GM06990 (cell line): ENCODE measurements around the gene NR3C2.

Source experiments
- DNase-seq: peaks from one replicate; pipeline ENCODE4 v3.0.0-alpha.2; 2011; ENCODE audit not compliant: insufficient read length; ENCODE audit errors: extremely low read depth
- H3K27me3 ChIP-seq: replicated peaks from 2 replicates; pipeline ENCODE4 v1.6.0; 2011; ENCODE audit warnings: low read length; ENCODE audit not compliant: control insufficient read depth, insufficient read depth
- H3K36me3 ChIP-seq: 2 replicates; pipeline ENCODE4 v1.5.1; 2011; ENCODE audit warnings: low read length; ENCODE audit not compliant: control insufficient read depth, insufficient read depth
- H3K4me3 ChIP-seq: replicated peaks from 2 replicates; pipeline ENCODE4 v1.5.1; 2011; ENCODE audit warnings: low read depth, mild to moderate bottlenecking, control low read depth, low read length
- TF ChIP-seq, protein P1 (sequence below): IDR thresholded peaks from 2 replicates; pipeline ENCODE4 v1.5.1; 2011; ENCODE audit warnings: low read length, control low read depth, mild to moderate bottlenecking, inconsistent platforms; ENCODE audit not compliant: insufficient read depth, poor library complexity, severe bottlenecking

NR3C2 gene

GRCh38 chr4:148353571-148353970 is 88.6 kb downstream of the NR3C2 start:
- Histone ChIP-seq H3K4me3 (no peak overlapping the region), H3K36me3 (no peaks in the 10 kb centered on the region), H3K27me3 (no peaks in the 10 kb centered on the region)
- DNase-seq: no peak
- TF ChIP-seq, protein P1, sequence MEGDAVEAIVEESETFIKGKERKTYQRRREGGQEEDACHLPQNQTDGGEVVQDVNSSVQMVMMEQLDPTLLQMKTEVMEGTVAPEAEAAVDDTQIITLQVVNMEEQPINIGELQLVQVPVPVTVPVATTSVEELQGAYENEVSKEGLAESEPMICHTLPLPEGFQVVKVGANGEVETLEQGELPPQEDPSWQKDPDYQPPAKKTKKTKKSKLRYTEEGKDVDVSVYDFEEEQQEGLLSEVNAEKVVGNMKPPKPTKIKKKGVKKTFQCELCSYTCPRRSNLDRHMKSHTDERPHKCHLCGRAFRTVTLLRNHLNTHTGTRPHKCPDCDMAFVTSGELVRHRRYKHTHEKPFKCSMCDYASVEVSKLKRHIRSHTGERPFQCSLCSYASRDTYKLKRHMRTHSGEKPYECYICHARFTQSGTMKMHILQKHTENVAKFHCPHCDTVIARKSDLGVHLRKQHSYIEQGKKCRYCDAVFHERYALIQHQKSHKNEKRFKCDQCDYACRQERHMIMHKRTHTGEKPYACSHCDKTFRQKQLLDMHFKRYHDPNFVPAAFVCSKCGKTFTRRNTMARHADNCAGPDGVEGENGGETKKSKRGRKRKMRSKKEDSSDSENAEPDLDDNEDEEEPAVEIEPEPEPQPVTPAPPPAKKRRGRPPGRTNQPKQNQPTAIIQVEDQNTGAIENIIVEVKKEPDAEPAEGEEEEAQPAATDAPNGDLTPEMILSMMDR: no peak

DNA sequence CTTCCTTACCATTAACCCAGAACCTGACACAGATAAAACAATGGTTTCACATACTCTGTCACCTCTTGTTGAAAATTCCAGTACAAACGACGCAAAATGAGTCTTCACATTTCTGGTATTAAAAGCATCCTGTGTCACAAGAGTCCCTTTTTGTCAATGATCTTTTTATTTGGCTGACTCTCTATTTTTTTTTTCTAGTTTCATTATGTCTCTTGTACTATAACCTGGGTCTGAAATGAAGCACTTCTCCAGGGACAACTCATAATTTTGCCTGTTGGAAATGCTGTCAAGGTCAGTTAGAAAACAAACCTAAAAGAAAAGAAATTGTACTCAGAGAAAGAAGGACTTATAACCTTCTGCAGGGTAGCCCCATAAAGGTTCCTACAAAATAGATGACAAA is 93.1 kb downstream of the NR3C2 start:
- Histone ChIP-seq H3K36me3 (no peaks in the 10 kb centered on the region), H3K4me3 (no peak overlapping the region), H3K27me3 (no peaks in the 10 kb centered on the region)
- DNase-seq: no peak
- TF ChIP-seq, protein P1: no peak

GRCh38 chr4:148346657-148347056 is 95.6 kb downstream of the NR3C2 start:
- no peaks in the 10 kb centered on the region for H3K36me3 ChIP-seq
- no peak for DNase-seq
- H3K27me3 ChIP-seq: no peaks in the 10 kb centered on the region
- TF ChIP-seq, protein P1: no peak
- no peak overlapping the region for H3K4me3 ChIP-seq

DNA sequence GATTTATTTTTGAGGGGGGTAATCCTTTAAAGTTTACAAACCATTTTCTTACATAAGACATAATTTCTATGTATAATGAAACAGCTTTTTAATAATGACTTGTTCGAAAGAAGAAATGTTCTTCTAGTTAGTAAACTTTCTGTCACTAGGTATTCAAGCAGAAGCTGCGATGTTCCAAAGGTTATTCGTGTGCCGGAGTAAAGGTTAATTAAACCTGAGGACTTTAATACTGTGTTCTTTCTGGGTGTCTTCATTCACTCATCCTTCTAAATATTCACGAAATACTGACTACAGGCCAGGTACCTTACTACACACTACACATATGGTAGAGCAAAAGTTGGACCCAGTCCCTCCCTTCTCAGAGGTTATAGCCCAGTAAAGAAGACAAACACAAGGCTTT is 96.7 kb downstream of the NR3C2 start:
- Histone ChIP-seq H3K4me3 (no peak overlapping the region), H3K27me3 (no peaks in the 10 kb centered on the region), H3K36me3 (no peaks in the 10 kb centered on the region)
- no peak for DNase-seq
- TF ChIP-seq, protein P1: no peak

- Histone ChIP-seq H3K36me3 (no peaks in the 10 kb centered on the region), H3K27me3 (no peaks in the 10 kb centered on the region), H3K4me3 (no peak overlapping the region)
- TF ChIP-seq, protein P1: no peak
- DNase-seq: no peak
These were observed 97.3 kb downstream of the NR3C2 start for GRCh38 chr4:148344941-148345340.

GRCh38 chr4:148344352-148344751 is 97.9 kb downstream of the NR3C2 start:
- Histone ChIP-seq H3K27me3 (no peaks in the 10 kb centered on the region), H3K36me3 (no peaks in the 10 kb centered on the region), H3K4me3 (no peak overlapping the region)
- TF ChIP-seq, protein P1: no peak
- DNase-seq: no peak
